ENCODE measurements around the gene EVA1C. TPM values are rescaled to one million over a fixed set of nuclear protein-coding genes. Genes with fewer than 3 reads are reported as not detected.
"Not testable (repeated sequence)": the region's sequence is repeated elsewhere in the genome, so short reads cannot be mapped to it uniquely, and the experiment has no call there.

The EVA1C gene
- total RNA-seq, 5 donors from 2014 or later (not counting 1 experiment from before 2014, with no cell fraction given): 9.7 to 22.1 (median 18.0) TPM

GRCh38 chr21:32508558-32508957, 96.1 kb downstream of the EVA1C start:
- Mint-ChIP-seq H3K4me1 (no peaks in the 10 kb centered on the region), H3K27me3 (no peaks in the 10 kb centered on the region), H3K9me3 (no peaks in the 10 kb centered on the region), H3K36me3 (peaks cover 40% of the 10 kb centered on the region), H3K27ac (no peak overlapping the region), H3K4me3 (no peak overlapping the region)
- ChIA-PET CTCF (no interaction called here), POLR2A (no interaction called here)
- 91% methylated on average over 7 of the region's 9 CpGs for WGBS (ENCODE audit: insufficient coverage)
- no peak for DNase-seq
- Histone ChIP-seq H3K27me3 (replicated peaks in 1 of 2; ENCODE audit: control insufficient read depth in 2 of 2, extremely low read depth in 1 of 2, insufficient read depth in 2 of 2, low read length in 1 of 2) (no peaks in the 10 kb centered on the region), H3K27ac (ENCODE audit: low read length) (no peak overlapping the region), H3K4me1 (ENCODE audit: control insufficient read depth in 1 of 2, extremely low read depth in 1 of 2, insufficient read depth in 2 of 2, low read length in 2 of 2) (no peaks in the 10 kb centered on the region), H3K4me3 (ENCODE audit: control insufficient read depth in 1 of 2, extremely low read depth in 1 of 2, low read length in 1 of 2) (no peak overlapping the region), H3K9me3 (no peaks in the 10 kb centered on the region), H3K36me3 (ENCODE audit: control insufficient read depth in 2 of 2, extremely low read depth in 1 of 2, insufficient read depth in 1 of 2, low read length in 1 of 2) (peaks cover 0 to 7% of the 10 kb centered on the region in 2 donors)
- no peak for ATAC-seq (replicated peaks in 1 of 4)

DNA sequence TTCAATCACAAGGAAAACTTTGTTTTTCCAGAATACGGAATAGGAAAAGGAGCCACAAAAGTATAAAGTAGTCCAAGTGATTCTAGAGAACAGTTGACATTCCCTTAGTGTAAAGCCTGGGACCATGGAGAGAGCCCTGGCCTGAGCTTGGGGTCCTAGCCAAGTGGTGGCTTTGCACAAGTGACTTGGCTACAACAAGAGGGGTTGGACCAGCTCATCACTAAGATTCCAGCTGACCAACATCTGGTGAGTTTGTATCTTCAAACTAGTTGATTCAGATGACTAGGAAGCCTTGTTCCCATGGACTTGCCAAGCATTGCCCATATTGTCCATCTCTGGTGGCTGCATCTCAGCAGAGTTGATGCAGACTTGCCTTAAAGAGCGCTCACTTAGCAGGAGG, 96.5 kb downstream of the EVA1C start:
- POLR2A ChIA-PET; H3K27ac Mint-ChIP-seq; ATAC-seq (replicated peaks in 1 of 4); H3K4me3 Mint-ChIP-seq; H3K27me3 Mint-ChIP-seq; H3K9me3 ChIP-seq; H3K9me3 Mint-ChIP-seq; H3K4me1 ChIP-seq (ENCODE audit: control insufficient read depth in 1 of 2, extremely low read depth in 1 of 2, insufficient read depth in 2 of 2, low read length in 2 of 2); H3K36me3 ChIP-seq (ENCODE audit: control insufficient read depth in 2 of 2, extremely low read depth in 1 of 2, insufficient read depth in 1 of 2, low read length in 1 of 2); H3K4me1 Mint-ChIP-seq; DNase-seq; H3K27me3 ChIP-seq (replicated peaks in 1 of 2; ENCODE audit: control insufficient read depth in 2 of 2, extremely low read depth in 1 of 2, insufficient read depth in 2 of 2, low read length in 1 of 2); CTCF ChIA-PET; H3K4me3 ChIP-seq (ENCODE audit: control insufficient read depth in 1 of 2, extremely low read depth in 1 of 2, low read length in 1 of 2); H3K27ac ChIP-seq (ENCODE audit: low read length): not testable (repeated sequence)
- 80% methylated on average over 2 of the region's 2 CpGs for WGBS (ENCODE audit: insufficient coverage)
- H3K36me3 Mint-ChIP-seq: peaks cover 36% of the 10 kb centered on the region

GRCh38 chr21:32514275-32515055, 102.0 kb downstream of the EVA1C start:
- Mint-ChIP-seq H3K4me1 (no peaks in the 10 kb centered on the region), H3K27me3 (no peaks in the 10 kb centered on the region), H3K36me3 (peaks cover 16% of the 10 kb centered on the region), H3K27ac (no peak overlapping the region), H3K4me3 (no peak overlapping the region), H3K9me3 (peaks cover 0 to 2% (median 0%) of the 10 kb centered on the region in 3 donors)
- ATAC-seq (replicated peaks in 1 of 4): no peak
- H3K4me3 ChIP-seq (ENCODE audit: control insufficient read depth in 1 of 2, extremely low read depth in 1 of 2, low read length in 1 of 2): no peak overlapping the region
- ChIA-PET POLR2A (no interaction called here), CTCF (no interaction called here)
- no peaks in the 10 kb centered on the region for H3K9me3 ChIP-seq
- no peaks in the 10 kb centered on the region for H3K4me1 ChIP-seq (ENCODE audit: control insufficient read depth in 1 of 2, extremely low read depth in 1 of 2, insufficient read depth in 2 of 2, low read length in 2 of 2)
- no peaks in the 10 kb centered on the region for H3K27me3 ChIP-seq (replicated peaks in 1 of 2; ENCODE audit: control insufficient read depth in 2 of 2, extremely low read depth in 1 of 2, insufficient read depth in 2 of 2, low read length in 1 of 2)
- no peak for DNase-seq
- WGBS (ENCODE audit: insufficient coverage): 83% methylated on average over 4 of the region's 12 CpGs
- no peak overlapping the region for H3K27ac ChIP-seq (ENCODE audit: low read length)
- H3K36me3 ChIP-seq (ENCODE audit: control insufficient read depth in 2 of 2, extremely low read depth in 1 of 2, insufficient read depth in 1 of 2, low read length in 1 of 2): peaks cover 0 to 4% of the 10 kb centered on the region in 2 donors

DNA sequence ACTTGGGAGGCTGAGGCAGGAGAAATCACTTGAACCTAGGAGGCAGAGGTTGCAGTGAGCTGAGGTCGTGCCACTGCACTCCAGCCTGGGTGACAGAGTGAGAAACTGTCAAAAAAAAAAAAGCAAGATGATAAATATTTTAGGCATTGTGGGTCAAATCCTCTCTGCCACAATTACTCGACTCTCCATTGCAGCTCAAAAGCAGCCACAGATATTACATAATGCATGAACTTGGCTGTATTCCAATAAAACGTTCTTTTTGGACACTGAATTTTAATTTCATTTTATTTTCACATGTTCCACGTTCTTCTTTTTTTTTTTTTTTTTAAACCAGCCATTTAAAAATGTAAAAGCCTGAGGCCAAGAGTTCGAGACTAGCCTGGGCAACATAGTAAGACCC, 103.4 kb downstream of the EVA1C start:
- CTCF ChIA-PET: interaction anchor here in 1 of 2 donors (0.6 kb wide), 1 partner anchor 1430 kb away, joined by 6 read pairs; no protein-coding TSS in a partner anchor
- 50% methylated on average over 1 of the region's 5 CpGs for WGBS (ENCODE audit: insufficient coverage)
- H3K27ac ChIP-seq (ENCODE audit: low read length): no peak overlapping the region
- H3K4me1 ChIP-seq (ENCODE audit: control insufficient read depth in 1 of 2, extremely low read depth in 1 of 2, insufficient read depth in 2 of 2, low read length in 2 of 2): no peaks in the 10 kb centered on the region
- Mint-ChIP-seq H3K4me3 (no peak overlapping the region), H3K27me3 (no peaks in the 10 kb centered on the region), H3K4me1 (no peaks in the 10 kb centered on the region), H3K27ac (no peak overlapping the region), H3K9me3 (peaks cover 0 to 2% (median 0%) of the 10 kb centered on the region in 3 donors), H3K36me3 (peaks cover 9% of the 10 kb centered on the region)
- POLR2A ChIA-PET: interaction anchor here in 1 of 2 donors (0.5 to 0.7 kb wide), 2 partner anchors 33 to 45 kb away, joined by 4 to 6 read pairs; no protein-coding TSS in a partner anchor
- H3K36me3 ChIP-seq (ENCODE audit: control insufficient read depth in 2 of 2, extremely low read depth in 1 of 2, insufficient read depth in 1 of 2, low read length in 1 of 2): peaks cover 0 to 4% of the 10 kb centered on the region in 2 donors
- H3K9me3 ChIP-seq: no peaks in the 10 kb centered on the region
- no peak overlapping the region for H3K4me3 ChIP-seq (ENCODE audit: control insufficient read depth in 1 of 2, extremely low read depth in 1 of 2, low read length in 1 of 2)
- no peak for ATAC-seq (replicated peaks in 1 of 4)
- no peak for DNase-seq
- H3K27me3 ChIP-seq (replicated peaks in 1 of 2; ENCODE audit: control insufficient read depth in 2 of 2, extremely low read depth in 1 of 2, insufficient read depth in 2 of 2, low read length in 1 of 2): no peaks in the 10 kb centered on the region

DNA sequence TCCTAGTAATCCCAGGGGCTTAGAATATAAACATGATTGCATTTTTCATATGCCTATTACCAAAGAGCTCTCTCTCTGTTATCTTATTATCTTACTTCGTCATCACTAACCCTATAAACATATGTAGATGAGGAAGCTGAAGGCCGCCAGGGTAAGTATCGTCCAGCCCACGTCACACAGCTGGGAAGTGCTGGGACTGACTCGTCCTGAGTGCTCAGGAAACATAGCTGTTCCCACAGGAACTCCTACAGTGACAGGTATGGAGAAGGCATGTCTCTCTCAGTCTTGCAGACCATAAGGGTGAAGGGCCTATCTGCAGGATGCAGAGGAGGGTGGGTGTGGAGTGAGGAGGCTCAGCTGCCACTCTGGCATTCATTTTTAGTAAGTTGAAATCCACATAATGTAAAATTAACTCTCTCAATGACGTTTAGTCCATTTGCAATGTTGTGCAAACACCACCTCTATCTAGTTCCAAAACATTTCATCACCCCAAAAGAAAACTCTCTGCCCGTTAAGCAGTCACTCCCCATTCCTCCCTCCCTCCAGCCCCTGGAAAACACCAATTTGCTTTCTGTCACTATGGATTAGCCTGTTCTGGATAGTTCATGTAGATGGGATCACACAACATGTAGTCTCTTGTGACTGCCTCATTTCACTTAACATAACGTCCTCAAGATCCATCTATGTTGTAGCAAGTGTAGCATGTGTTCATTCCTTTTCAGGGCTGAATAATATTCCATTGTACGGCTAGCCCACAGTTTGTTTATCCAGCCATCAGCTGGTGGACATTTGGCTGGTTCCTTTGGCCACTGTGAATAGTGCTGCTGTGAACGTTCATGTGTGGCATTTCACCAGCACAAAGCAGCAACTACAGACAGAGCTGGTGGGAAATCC, 104.5 kb downstream of the EVA1C start:
- CTCF ChIA-PET: interaction anchor here in 1 of 2 donors (0.6 kb wide), 1 partner anchor 40 kb away, joined by 6 read pairs; no protein-coding TSS in a partner anchor
- Mint-ChIP-seq H3K9me3 (peaks cover 0 to 2% (median 0%) of the 10 kb centered on the region in 3 donors), H3K27ac (no peak overlapping the region), H3K27me3 (no peaks in the 10 kb centered on the region), H3K4me1 (no peaks in the 10 kb centered on the region), H3K4me3 (no peak overlapping the region), H3K36me3 (peaks cover 9% of the 10 kb centered on the region)
- H3K4me3 ChIP-seq (ENCODE audit: control insufficient read depth in 1 of 2, extremely low read depth in 1 of 2, low read length in 1 of 2): no peak overlapping the region
- POLR2A ChIA-PET: no interaction called here
- no peaks in the 10 kb centered on the region for H3K9me3 ChIP-seq
- H3K27me3 ChIP-seq (replicated peaks in 1 of 2; ENCODE audit: control insufficient read depth in 2 of 2, extremely low read depth in 1 of 2, insufficient read depth in 2 of 2, low read length in 1 of 2): no peaks in the 10 kb centered on the region
- DNase-seq: no peak
- 72% methylated on average over 3 of the region's 10 CpGs for WGBS (ENCODE audit: insufficient coverage)
- ATAC-seq (replicated peaks in 1 of 4): no peak
- no peaks in the 10 kb centered on the region for H3K4me1 ChIP-seq (ENCODE audit: control insufficient read depth in 1 of 2, extremely low read depth in 1 of 2, insufficient read depth in 2 of 2, low read length in 2 of 2)
- peaks cover 0 to 4% of the 10 kb centered on the region in 2 donors for H3K36me3 ChIP-seq (ENCODE audit: control insufficient read depth in 2 of 2, extremely low read depth in 1 of 2, insufficient read depth in 1 of 2, low read length in 1 of 2)
- H3K27ac ChIP-seq (ENCODE audit: low read length): no peak overlapping the region
